ENCODE data around the gene OR51B4.

OR51B4 gene

GRCh38 chr11:5286351-5286750 is 15.4 kb downstream of the OR51B4 start:
- no peak overlapping the region for H3K4me3 ChIP-seq (ENCODE audit: low read depth, low read length)
- no peak for TF ChIP-seq CTCF (IDR thresholded peaks at IDR 0.05; ENCODE audit: low read depth, low read length)

GRCh38 chr11:5285703-5286340 is 15.9 kb downstream of the OR51B4 start:
- no peak for TF ChIP-seq CTCF (IDR thresholded peaks at IDR 0.05; ENCODE audit: low read depth, low read length)
- H3K4me3 ChIP-seq (ENCODE audit: low read depth, low read length) = no peak overlapping the region

GRCh38 chr11:5284637-5285036 is 17.1 kb downstream of the OR51B4 start:
- H3K4me3 ChIP-seq (ENCODE audit: low read depth, low read length) = no peak overlapping the region
- TF ChIP-seq CTCF (IDR thresholded peaks at IDR 0.05; ENCODE audit: low read depth, low read length) = no peak

- no peak for TF ChIP-seq CTCF (IDR thresholded peaks at IDR 0.05; ENCODE audit: low read depth, low read length)
- no peak overlapping the region for H3K4me3 ChIP-seq (ENCODE audit: low read depth, low read length)
These were observed 17.9 kb downstream of the OR51B4 start for GRCh38 chr11:5283882-5284281.

GRCh38 chr11:5283086-5283485 is 18.7 kb downstream of the OR51B4 start:
- no peak for TF ChIP-seq CTCF (IDR thresholded peaks at IDR 0.05; ENCODE audit: low read depth, low read length)
- H3K4me3 ChIP-seq (ENCODE audit: low read depth, low read length) = no peak overlapping the region

GRCh38 chr11:5282628-5283027 is 19.1 kb downstream of the OR51B4 start:
- no peak overlapping the region for H3K4me3 ChIP-seq (ENCODE audit: low read depth, low read length)
- no peak for TF ChIP-seq CTCF (IDR thresholded peaks at IDR 0.05; ENCODE audit: low read depth, low read length)

GRCh38 chr11:5281596-5281995 is 20.1 kb downstream of the OR51B4 start:
- no peak for TF ChIP-seq CTCF (IDR thresholded peaks at IDR 0.05; ENCODE audit: low read depth, low read length)
- H3K4me3 ChIP-seq (ENCODE audit: low read depth, low read length) = no peak overlapping the region

Data from WI38 (cell line).